Measurements from ENCODE around the gene ARHGEF6.

DNA sequence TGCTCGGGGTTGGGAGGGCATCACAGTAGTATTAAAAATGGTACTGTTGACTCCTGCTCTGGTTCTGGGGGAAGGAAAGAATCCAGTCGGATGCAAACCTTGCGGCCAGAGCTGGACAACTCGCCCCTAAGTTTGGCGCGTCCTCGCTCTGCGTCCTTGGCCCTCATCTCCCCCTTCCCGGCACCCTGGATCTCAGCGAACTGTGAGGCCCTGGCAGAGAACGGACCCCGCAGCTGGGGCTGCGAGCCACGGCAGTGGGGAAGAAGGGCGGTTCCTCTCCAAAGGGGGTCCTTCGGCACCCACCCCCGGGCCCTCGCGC is 14.0 kb downstream of the ARHGEF6 start:
- TF ChIP-seq POLR2A (IDR thresholded peaks at IDR 0.05): no peak
- TF ChIP-seq, protein P1, sequence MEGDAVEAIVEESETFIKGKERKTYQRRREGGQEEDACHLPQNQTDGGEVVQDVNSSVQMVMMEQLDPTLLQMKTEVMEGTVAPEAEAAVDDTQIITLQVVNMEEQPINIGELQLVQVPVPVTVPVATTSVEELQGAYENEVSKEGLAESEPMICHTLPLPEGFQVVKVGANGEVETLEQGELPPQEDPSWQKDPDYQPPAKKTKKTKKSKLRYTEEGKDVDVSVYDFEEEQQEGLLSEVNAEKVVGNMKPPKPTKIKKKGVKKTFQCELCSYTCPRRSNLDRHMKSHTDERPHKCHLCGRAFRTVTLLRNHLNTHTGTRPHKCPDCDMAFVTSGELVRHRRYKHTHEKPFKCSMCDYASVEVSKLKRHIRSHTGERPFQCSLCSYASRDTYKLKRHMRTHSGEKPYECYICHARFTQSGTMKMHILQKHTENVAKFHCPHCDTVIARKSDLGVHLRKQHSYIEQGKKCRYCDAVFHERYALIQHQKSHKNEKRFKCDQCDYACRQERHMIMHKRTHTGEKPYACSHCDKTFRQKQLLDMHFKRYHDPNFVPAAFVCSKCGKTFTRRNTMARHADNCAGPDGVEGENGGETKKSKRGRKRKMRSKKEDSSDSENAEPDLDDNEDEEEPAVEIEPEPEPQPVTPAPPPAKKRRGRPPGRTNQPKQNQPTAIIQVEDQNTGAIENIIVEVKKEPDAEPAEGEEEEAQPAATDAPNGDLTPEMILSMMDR (IDR thresholded peaks at IDR 0.05): no peak

Measured in breast epithelium (tissue), 3 donors.